Pancreas (tissue), 10 donors: Measurements from ENCODE around the gene IFNL2. TPM values are rescaled to one million over a fixed set of nuclear protein-coding genes. Genes with fewer than 3 reads are reported as not detected.
"Not testable (repeated sequence)": the region's sequence is repeated elsewhere in the genome, so short reads cannot be mapped to it uniquely, and the experiment has no call there.

Experiments used
- ATAC-seq, 4 donors: fragments of 200-7000 bp; cut with Tn5 transposase; one replicate each; pipeline versions ENCODE4 v1.8.0 to v1.9.1; 2020; ENCODE audit warnings: mild to moderate bottlenecking in 4 of 4, moderate library complexity in 4 of 4
- DNase-seq, 6 donors: peaks; one replicate each; pipeline ENCODE4 v3.0.0-alpha.2; 2020
- FAIRE-seq: peaks from 2 replicates; lab custom pipeline; 2012; peaks lifted over from hg19 to GRCh38; lab: Jason Lieb, UNC
- H3K27ac ChIP-seq, 4 donors: fragments of 200-600 bp; sonication (generic); 1 replicate in 3 of 4; 2 replicates in 1 of 4; pipeline versions ENCODE4 v1.5.0 to v1.8.0; 2020
- H3K27me3 ChIP-seq, 4 donors: fragments of 200-600 bp; one replicate each; pipeline ENCODE4 v1.8.0; 2021
- H3K36me3 ChIP-seq, 3 donors: fragments of 200-600 bp; sonication (generic) in 1 of 3; one replicate each; pipeline versions ENCODE4 v1.5.0 to v1.8.0; 2020 to 2021
- H3K4me1 ChIP-seq, 3 donors: fragments of 200-600 bp; one replicate each; pipeline ENCODE4 v1.8.0; 2021
- H3K4me3 ChIP-seq, 4 donors: fragments of 200-600 bp; sonication (generic) in 2 of 4; one replicate each; pipeline versions ENCODE4 v1.5.0 to v1.8.0; 2020 to 2021
- H3K9me3 ChIP-seq, 4 donors: fragments of 200-600 bp; one replicate each; pipeline ENCODE4 v1.8.0; 2021
- CTCF ChIP-seq, 4 donors: fragments of 200-600 bp; sonication (generic) in 3 of 4; IDR thresholded peaks; one replicate each; pipeline versions ENCODE4 v1.5.0 to v1.8.0; 2021; ENCODE audit warnings: antibody characterized with exemption in 4 of 4
- WGBS, 2 donors: extraction: QIAGEN DNeasy Blood & Tissue Kit; methylation state at CpG; one replicate each; pipeline ENCODE4 v1.1.7; 2013; 5-methylcytosine and 5-hydroxymethylcytosine counted together
- intact Hi-C, 3 donors: fragments of 100-400 bp; cut with DNase I; formaldehyde crosslinking; loops; one replicate each; pipeline versions ENCODE4 v1.11.1 to v1.14.2; 2022
- polyA plus RNA-seq, 2 donors: library from polyadenylated mRNA; stranded (reverse); fragments of 200-250 nt; gene quantifications; one replicate each; pipeline ENCODE4 v1.2.3, GENCODE V29; 2013
- total RNA-seq, 6 donors: library from RNA; stranded (reverse); fragmentation: NEBNext Ultra II Directional in 4 of 6; extraction: Animal tissue kit (Norgen Biotek cat#: 25700) in 4 of 6; gene quantifications; one replicate each; pipeline versions ENCODE4 v1.2.1 to v1.2.4, GENCODE V29; 2021 to 2023
- donor health status: healthy with polysubstance abuse.
- donor health status: DM: no; HTN: no; CAD: no; lungs with moderate emphysema.
- donor health status: DM: no; HTN: no; CAD: no.
- donor health status: control.
- donor health status: control.
- donor health status: Bipolar disorder and iron deficiency.
- donor health status: DM: yes; HTN: yes; CAD: no.
- donor health status: DM: no; HTN: no; CAD: no.
- donor health status: DM: no; HTN: no; CAD: no.
- donor health status: DM: yes; HTN: yes; CAD: no.

IFNL2 gene
- total and polyA plus RNA-seq, 8 donors: not detected

DNA sequence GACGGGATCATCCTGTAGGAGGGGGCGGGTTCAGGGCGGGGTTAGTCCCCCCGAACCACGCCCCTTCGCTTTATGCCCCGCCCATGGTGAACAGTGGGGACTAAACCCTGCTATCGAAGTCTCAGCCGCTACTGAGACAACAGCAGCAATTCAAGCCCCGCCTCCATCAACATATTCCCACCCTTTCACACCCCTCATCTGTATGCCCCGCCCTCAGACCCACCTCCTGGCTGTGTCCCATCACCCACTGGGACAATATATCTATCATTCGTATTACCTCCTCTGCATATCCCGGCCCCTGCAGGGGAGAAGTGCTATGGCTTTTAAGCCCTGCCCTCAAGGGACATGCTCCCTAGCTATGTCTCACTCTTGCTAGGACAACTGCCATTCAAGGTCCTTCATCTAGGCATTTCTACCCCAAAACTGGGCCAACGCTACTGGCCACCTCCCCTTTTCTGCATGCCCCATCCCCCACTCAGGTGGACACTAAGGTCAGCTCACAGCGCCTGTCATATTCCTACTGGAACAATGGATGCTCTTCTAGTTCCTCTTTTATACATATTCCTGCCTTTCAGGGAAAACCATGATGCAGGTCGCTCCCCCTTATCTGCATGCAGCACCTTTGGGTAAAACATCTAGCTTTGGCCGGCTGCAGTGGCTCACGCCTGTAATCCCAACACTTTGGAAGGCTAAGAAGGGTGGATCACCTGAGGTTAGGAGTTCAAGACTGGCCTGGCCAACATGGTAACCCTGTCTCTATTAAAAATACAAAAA is 40.5 kb downstream of the IFNL2 start:
- Histone ChIP-seq H3K27me3 (no peaks in the 10 kb centered on the region), H3K27ac (no peak overlapping the region), H3K9me3 (no peaks in the 10 kb centered on the region), H3K4me1 (no peaks in the 10 kb centered on the region), H3K36me3 (no peaks in the 10 kb centered on the region), H3K4me3 (no peak overlapping the region)
- FAIRE-seq (no peak), DNase-seq (peak in 1 of 6 donors; percentile 18), ATAC-seq (no peak)
- 69 to 73% methylated on average over 18 of the region's 18 CpGs for whole genome bisulfite sequencing, 2 donors
- intact Hi-C loops: no loop called here
- no peak for TF ChIP-seq CTCF (IDR thresholded peaks at IDR 0.05)

GRCh38 chr19:39309305-39309670 is 41.1 kb downstream of the IFNL2 start:
- H3K27me3 ChIP-seq, H3K36me3 ChIP-seq, ATAC-seq, H3K4me3 ChIP-seq, FAIRE-seq, H3K9me3 ChIP-seq, DNase-seq, H3K4me1 ChIP-seq, H3K27ac ChIP-seq, intact Hi-C loops: not testable (repeated sequence)
- WGBS, 2 donors: 92 to 95% methylated on average over 7 of the region's 7 CpGs

- peak in 1 of 4 donors; percentile 23 for ATAC-seq
- TF ChIP-seq CTCF (IDR thresholded peaks at IDR 0.05): no peak
- no peaks in the 10 kb centered on the region for H3K4me1 ChIP-seq
- no peak overlapping the region for H3K4me3 ChIP-seq
- 76 to 77% methylated on average over 11 of the region's 11 CpGs for WGBS, 2 donors
- FAIRE-seq: no peak
- DNase-seq: no peak
- H3K9me3 ChIP-seq: no peaks in the 10 kb centered on the region
- peaks cover 0 to 6% (median 0%) of the 10 kb centered on the region in 3 donors for H3K36me3 ChIP-seq
- H3K27me3 ChIP-seq: no peaks in the 10 kb centered on the region
- no peak overlapping the region for H3K27ac ChIP-seq
- intact Hi-C loops: no loop called here
These were observed 42.5 kb downstream of the IFNL2 start for GRCh38 chr19:39310558-39311311.

DNA sequence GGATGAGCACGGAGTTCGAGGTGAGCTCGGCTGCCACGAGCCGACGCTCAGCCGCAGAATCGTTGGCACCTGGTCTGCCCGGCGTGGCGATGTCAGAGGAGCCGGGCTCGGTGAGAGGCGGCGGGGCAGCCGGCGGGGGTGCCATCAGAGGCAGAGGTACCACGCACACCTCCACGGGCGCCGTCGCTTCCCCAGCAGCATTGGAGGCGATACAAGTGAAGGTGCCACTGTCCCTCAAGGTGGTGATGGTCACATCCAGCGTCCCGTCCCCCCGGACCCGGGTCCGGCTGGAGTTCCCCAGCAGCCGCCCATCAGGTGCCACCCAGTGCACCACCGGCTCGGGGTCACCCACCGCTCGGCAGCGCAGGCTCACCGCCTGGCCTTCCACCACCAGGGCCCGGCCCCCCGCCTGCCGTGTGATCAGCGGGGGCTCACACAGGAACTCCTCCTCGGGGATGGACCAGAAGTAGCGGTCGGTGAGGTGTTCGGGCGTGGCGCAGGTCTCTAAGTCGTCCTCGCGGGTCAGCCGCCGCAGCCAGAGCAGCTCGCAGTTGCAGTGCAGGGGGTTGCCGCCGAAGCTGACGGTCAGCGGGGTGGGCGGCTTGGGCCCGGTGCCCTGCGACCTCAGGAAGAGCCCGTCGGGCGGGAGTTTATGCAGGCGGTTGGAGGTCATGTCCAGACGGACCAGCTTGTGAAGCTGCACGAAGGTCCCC is 46.0 kb downstream of the IFNL2 start:
- WGBS, 2 donors: 95 to 97% methylated on average over 64 of the region's 64 CpGs
- FAIRE-seq: no peak

More for the DNA sequence above, 46.0 kb downstream of the IFNL2 start:
- Histone ChIP-seq H3K27me3 (no peaks in the 10 kb centered on the region), H3K27ac (no peak overlapping the region), H3K36me3 (peaks cover 0 to 6% (median 0%) of the 10 kb centered on the region in 3 donors), H3K4me3 (no peak overlapping the region), H3K4me1 (no peaks in the 10 kb centered on the region), H3K9me3 (no peaks in the 10 kb centered on the region)
- ATAC-seq (no peak), DNase-seq (no peak)
- intact Hi-C loops: no loop called here
- no peak for TF ChIP-seq CTCF (IDR thresholded peaks at IDR 0.05)
